Progenitor cell of endocrine pancreas (in vitro differentiated cells): ENCODE measurements around the gene DNAJC11. TPM values are rescaled to one million over a fixed set of nuclear protein-coding genes. Genes with fewer than 3 reads are reported as not detected.
A peak's percentile ranks its signal among the peaks of the same experiment; 100 is the strongest.

Experiments used
- DNase-seq: peaks from one replicate; pipeline ENCODE4 v3.0.0; 2021; ENCODE audit warnings: low spot score; ENCODE audit not compliant: unreplicated experiment
- H3K27ac Mint-ChIP-seq: 2 replicates; pipeline ENCODE4 v1.8.0; 2021; ENCODE audit warnings: mild to moderate bottlenecking, moderate library complexity, mixed read lengths
- H3K27me3 Mint-ChIP-seq: 2 replicates; pipeline ENCODE4 v1.8.0; 2021; ENCODE audit warnings: mixed read lengths
- H3K36me3 Mint-ChIP-seq: 2 replicates; pipeline ENCODE4 v1.8.0; 2022; ENCODE audit warnings: mixed read lengths; ENCODE audit not compliant: insufficient read depth
- H3K4me1 Mint-ChIP-seq: 2 replicates; pipeline ENCODE4 v1.8.0; 2021; ENCODE audit warnings: low read depth, mixed read lengths
- H3K4me3 Mint-ChIP-seq: 2 replicates; pipeline ENCODE4 v1.8.0; 2021; ENCODE audit warnings: low read depth, mild to moderate bottlenecking, moderate library complexity, mixed read lengths
- H3K9me3 Mint-ChIP-seq: 2 replicates; pipeline ENCODE4 v1.8.0; 2021; ENCODE audit warnings: low read depth, mixed read lengths
- CTCF ChIP-seq: fragments of 200-600 bp; sonication (generic); IDR thresholded peaks from one replicate; pipeline ENCODE4 v1.5.0; 2021; ENCODE audit warnings: antibody characterized with exemption, mild to moderate bottlenecking; ENCODE audit not compliant: unreplicated experiment
- total RNA-seq: library from RNA; stranded (reverse); gene quantifications from 2 replicates; pipeline ENCODE4 v1.2.1, GENCODE V29; 2021

Gene DNAJC11
- total RNA-seq, 1 donor from 2014 or later, result 65.8 TPM

DNA sequence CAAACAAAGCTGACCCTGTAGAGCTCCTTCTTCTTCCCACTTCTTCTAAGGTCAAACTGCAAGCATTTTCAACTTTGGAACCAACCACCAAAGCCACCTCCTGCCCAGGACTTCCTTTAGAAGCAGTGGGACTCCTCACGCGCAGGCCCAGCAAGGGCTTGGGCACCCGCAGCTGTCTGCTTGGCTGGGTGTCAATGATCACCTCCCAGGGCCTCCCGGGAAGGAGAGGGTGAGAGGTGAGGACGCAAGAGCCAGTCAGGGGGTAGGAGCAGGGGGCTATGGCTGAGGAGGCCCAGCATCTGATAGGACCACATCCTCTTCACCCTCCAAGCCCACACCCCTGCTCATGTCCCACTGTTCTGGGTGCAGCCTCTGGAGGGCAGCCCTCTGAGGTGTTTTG lies 109.2 kb downstream of the DNAJC11 start:
- Mint-ChIP-seq H3K27me3 (no peaks in the 10 kb centered on the region), H3K27ac (no peak overlapping the region)
- no peak for DNase-seq

GRCh38 chr1:6591644-6592043 lies 110.0 kb downstream of the DNAJC11 start:
- H3K4me1 Mint-ChIP-seq, result no peaks in the 10 kb centered on the region
- no peak overlapping the region for H3K4me3 Mint-ChIP-seq
- H3K27me3 Mint-ChIP-seq, result no peaks in the 10 kb centered on the region
- DNase-seq, result no peak
- no peaks in the 10 kb centered on the region for H3K9me3 Mint-ChIP-seq
- H3K36me3 Mint-ChIP-seq, result peaks cover 10% of the 10 kb centered on the region
- no peak for TF ChIP-seq CTCF
- H3K27ac Mint-ChIP-seq, result no peak overlapping the region

More for the DNA sequence above, 109.2 kb downstream of the DNAJC11 start:
- H3K36me3 Mint-ChIP-seq, result peaks cover 10% of the 10 kb centered on the region
- no peak overlapping the region for H3K4me3 Mint-ChIP-seq
- no peaks in the 10 kb centered on the region for H3K9me3 Mint-ChIP-seq
- no peaks in the 10 kb centered on the region for H3K4me1 Mint-ChIP-seq
- TF ChIP-seq CTCF, result no peak

DNA sequence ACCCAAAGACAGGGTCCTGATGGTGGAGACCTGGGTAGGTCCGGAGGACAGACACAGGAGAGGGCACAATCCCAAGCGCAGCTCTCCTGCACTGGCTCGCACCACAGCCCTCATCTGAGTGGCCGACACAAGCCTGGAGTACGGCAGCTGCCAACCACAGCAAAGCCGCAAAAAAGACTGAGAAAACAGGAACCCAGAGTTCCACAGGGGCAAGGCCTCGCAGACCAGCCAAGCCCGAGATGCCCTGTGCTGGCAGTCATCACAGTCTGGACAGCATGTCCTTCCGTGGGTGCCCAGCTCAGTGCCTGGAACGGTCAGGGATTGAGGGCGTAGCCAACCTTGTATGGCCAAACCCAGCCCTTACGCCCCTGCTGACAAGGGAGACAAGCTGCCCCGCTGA lies 110.4 kb downstream of the DNAJC11 start:
- peak overlapping the region; percentile 64 for H3K27ac Mint-ChIP-seq
- peaks cover 9% of the 10 kb centered on the region for H3K36me3 Mint-ChIP-seq
- no peak overlapping the region for H3K4me3 Mint-ChIP-seq
- DNase-seq, result no peak
- no peaks in the 10 kb centered on the region for H3K9me3 Mint-ChIP-seq
- no peaks in the 10 kb centered on the region for H3K4me1 Mint-ChIP-seq
- no peaks in the 10 kb centered on the region for H3K27me3 Mint-ChIP-seq
- no peak for TF ChIP-seq CTCF

DNA sequence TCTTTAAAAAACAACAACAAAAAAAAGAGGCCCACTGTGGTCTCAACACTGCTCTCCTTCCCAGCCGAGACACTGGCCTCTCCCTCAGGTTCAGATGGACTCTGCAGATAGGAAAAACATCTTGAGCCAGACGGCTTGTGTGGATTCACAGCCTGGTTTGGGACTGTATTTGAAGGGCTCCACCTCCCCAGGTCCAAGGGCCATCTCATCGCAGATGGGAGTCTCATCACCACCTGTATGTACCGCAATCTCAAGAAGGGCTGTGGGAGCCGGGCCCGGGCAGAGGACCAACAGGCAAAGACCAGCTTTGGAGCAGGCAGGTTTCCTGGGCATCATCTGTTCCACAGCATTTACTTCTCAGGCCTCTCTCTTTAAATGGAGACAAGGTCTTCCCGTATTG lies 111.6 kb downstream of the DNAJC11 start:
- H3K9me3 Mint-ChIP-seq, result no peaks in the 10 kb centered on the region
- H3K4me1 Mint-ChIP-seq, result no peaks in the 10 kb centered on the region
- H3K27ac Mint-ChIP-seq, result no peak overlapping the region
- no peak overlapping the region for H3K4me3 Mint-ChIP-seq
- DNase-seq, result no peak
- peaks cover 5% of the 10 kb centered on the region for H3K36me3 Mint-ChIP-seq
- TF ChIP-seq CTCF, result no peak
- H3K27me3 Mint-ChIP-seq, result no peaks in the 10 kb centered on the region

- no peak for TF ChIP-seq CTCF
- Mint-ChIP-seq H3K4me3 (no peak overlapping the region), H3K27me3 (no peaks in the 10 kb centered on the region), H3K27ac (no peak overlapping the region), H3K36me3 (peaks cover 6% of the 10 kb centered on the region), H3K9me3 (no peaks in the 10 kb centered on the region), H3K4me1 (peaks cover 5% of the 10 kb centered on the region)
- DNase-seq, result no peak
Measured at GRCh38 chr1:6588893-6589520, 112.6 kb downstream of the DNAJC11 start.
